Ovary (tissue), 3 donors: ENCODE results near the gene IGDCC3.

Experiments used
- CTCF ChIP-seq, 3 donors: fragments of 450-650 bp in 2 of 3; fragments of 200-600 bp in 1 of 3; IDR thresholded peaks; one replicate each; pipeline versions ENCODE4 v1.5.1 to v1.8.0; 2016 to 2022; ENCODE audit warnings: antibody characterized with exemption in 3 of 3, mild to moderate bottlenecking in 1 of 3
- POLR2A ChIP-seq: fragments of 450-650 bp; IDR thresholded peaks from one replicate; pipeline ENCODE4 v1.6.1; 2017; ENCODE audit warnings: antibody characterized with exemption, mild to moderate bottlenecking, moderate library complexity
- donor health status: DM: no; HTN: no; CAD: no.

GRCh38 chr15:65339920-65340319 is 37.9 kb downstream of the IGDCC3 start:
- no peak for TF ChIP-seq CTCF (IDR thresholded peaks at IDR 0.05)
- no peak for TF ChIP-seq POLR2A
